ENCODE results near the gene BRI3. TPM values are rescaled to one million over a fixed set of nuclear protein-coding genes. Genes with fewer than 3 reads are reported as not detected.

Gene BRI3
- total RNA-seq, 4 donors from 2014 or later, result 36.4 to 52.9 (median 45.2) TPM

GRCh38 chr7:98329791-98330373 is 48.4 kb downstream of the BRI3 start:
- Histone ChIP-seq H3K36me3 (no peaks in the 10 kb centered on the region), H3K9me3 (no peaks in the 10 kb centered on the region), H3K4me3 (no peak overlapping the region), H3K27me3 (no peaks in the 10 kb centered on the region), H3K27ac (no peak overlapping the region), H3K4me1 (no peaks in the 10 kb centered on the region)
- no peak for DNase-seq (ENCODE audit: low spot score in 2 of 2)
- TF ChIP-seq POLR2A (IDR thresholded peaks at IDR 0.05) (no peak), EP300 (IDR thresholded peaks at IDR 0.05) (no peak), CTCF (IDR thresholded peaks at IDR 0.05) (no peak), POLR2AphosphoS5 (IDR thresholded peaks at IDR 0.05) (no peak)
- 78% methylated on average over 9 of the region's 9 CpGs for WGBS

GRCh38 chr7:98330926-98331529 is 49.5 kb downstream of the BRI3 start:
- no peak for TF ChIP-seq POLR2AphosphoS5 (IDR thresholded peaks at IDR 0.05)
- no peak for TF ChIP-seq EP300 (IDR thresholded peaks at IDR 0.05)
- TF ChIP-seq CTCF (IDR thresholded peaks at IDR 0.05), result no peak
- TF ChIP-seq POLR2A (IDR thresholded peaks at IDR 0.05), result no peak
- Histone ChIP-seq H3K4me1 (no peaks in the 10 kb centered on the region), H3K27me3 (no peaks in the 10 kb centered on the region), H3K4me3 (no peak overlapping the region), H3K9me3 (no peaks in the 10 kb centered on the region), H3K27ac (no peak overlapping the region), H3K36me3 (no peaks in the 10 kb centered on the region)
- 89% methylated on average over 5 of the region's 5 CpGs for WGBS
- DNase-seq (ENCODE audit: low spot score in 2 of 2), result no peak

GRCh38 chr7:98334081-98334480 is 52.6 kb downstream of the BRI3 start:
- no peaks in the 10 kb centered on the region for H3K36me3 ChIP-seq
- WGBS, result 69% methylated on average over 1 of the region's 1 CpG
- H3K4me3 ChIP-seq, result no peak overlapping the region

GRCh38 chr7:98335411-98335977 is 54.0 kb downstream of the BRI3 start:
- no peaks in the 10 kb centered on the region for H3K9me3 ChIP-seq
- no peaks in the 10 kb centered on the region for H3K27me3 ChIP-seq
- 94% methylated on average over 8 of the region's 8 CpGs for WGBS
- DNase-seq (ENCODE audit: low spot score in 2 of 2), result no peak
- no peaks in the 10 kb centered on the region for H3K4me1 ChIP-seq
- no peak overlapping the region for H3K4me3 ChIP-seq
- H3K27ac ChIP-seq, result no peak overlapping the region
- no peaks in the 10 kb centered on the region for H3K36me3 ChIP-seq
- TF ChIP-seq CTCF (IDR thresholded peaks at IDR 0.05) (no peak), EP300 (IDR thresholded peaks at IDR 0.05) (no peak), POLR2A (IDR thresholded peaks at IDR 0.05) (no peak), POLR2AphosphoS5 (IDR thresholded peaks at IDR 0.05) (no peak)

More at GRCh38 chr7:98334081-98334480, 52.6 kb downstream of the BRI3 start:
- DNase-seq (ENCODE audit: low spot score in 2 of 2), result no peak
- H3K9me3 ChIP-seq, result no peaks in the 10 kb centered on the region
- TF ChIP-seq POLR2A (IDR thresholded peaks at IDR 0.05) (no peak), POLR2AphosphoS5 (IDR thresholded peaks at IDR 0.05) (no peak)
- H3K27ac ChIP-seq, result no peak overlapping the region
- no peaks in the 10 kb centered on the region for H3K27me3 ChIP-seq
- no peaks in the 10 kb centered on the region for H3K4me1 ChIP-seq

- TF ChIP-seq CTCF (IDR thresholded peaks at IDR 0.05), result no peak
- TF ChIP-seq EP300 (IDR thresholded peaks at IDR 0.05), result no peak
- TF ChIP-seq POLR2A (IDR thresholded peaks at IDR 0.05), result no peak
- no peak for TF ChIP-seq POLR2AphosphoS5 (IDR thresholded peaks at IDR 0.05)
- no peaks in the 10 kb centered on the region for H3K4me1 ChIP-seq
- no peaks in the 10 kb centered on the region for H3K9me3 ChIP-seq
- WGBS, result 93% methylated on average over 6 of the region's 6 CpGs
- no peak for DNase-seq (ENCODE audit: low spot score in 2 of 2)
- H3K27me3 ChIP-seq, result no peaks in the 10 kb centered on the region
- no peak overlapping the region for H3K4me3 ChIP-seq
- no peak overlapping the region for H3K27ac ChIP-seq
- no peaks in the 10 kb centered on the region for H3K36me3 ChIP-seq
These were observed 57.0 kb downstream of the BRI3 start for GRCh38 chr7:98338441-98338840.

All from suprapubic skin (tissue), 4 donors.